Stimulated activated CD4-positive, alpha-beta T cell treated with anti-CD3 and anti-CD28 coated beads, Interleukin-12 subunit alpha, Interleukin-12 subunit beta, amount 100 ng/mL, for 24 hours (primary cell): ENCODE measurements around the gene GAMT.

Experiments used
- DNase-seq, 2 experiments: peaks; one replicate each; pipeline ENCODE4 v3.0.0-alpha.2; 2020; ENCODE audit warnings: low read depth in 2 of 2

Gene GAMT

DNA sequence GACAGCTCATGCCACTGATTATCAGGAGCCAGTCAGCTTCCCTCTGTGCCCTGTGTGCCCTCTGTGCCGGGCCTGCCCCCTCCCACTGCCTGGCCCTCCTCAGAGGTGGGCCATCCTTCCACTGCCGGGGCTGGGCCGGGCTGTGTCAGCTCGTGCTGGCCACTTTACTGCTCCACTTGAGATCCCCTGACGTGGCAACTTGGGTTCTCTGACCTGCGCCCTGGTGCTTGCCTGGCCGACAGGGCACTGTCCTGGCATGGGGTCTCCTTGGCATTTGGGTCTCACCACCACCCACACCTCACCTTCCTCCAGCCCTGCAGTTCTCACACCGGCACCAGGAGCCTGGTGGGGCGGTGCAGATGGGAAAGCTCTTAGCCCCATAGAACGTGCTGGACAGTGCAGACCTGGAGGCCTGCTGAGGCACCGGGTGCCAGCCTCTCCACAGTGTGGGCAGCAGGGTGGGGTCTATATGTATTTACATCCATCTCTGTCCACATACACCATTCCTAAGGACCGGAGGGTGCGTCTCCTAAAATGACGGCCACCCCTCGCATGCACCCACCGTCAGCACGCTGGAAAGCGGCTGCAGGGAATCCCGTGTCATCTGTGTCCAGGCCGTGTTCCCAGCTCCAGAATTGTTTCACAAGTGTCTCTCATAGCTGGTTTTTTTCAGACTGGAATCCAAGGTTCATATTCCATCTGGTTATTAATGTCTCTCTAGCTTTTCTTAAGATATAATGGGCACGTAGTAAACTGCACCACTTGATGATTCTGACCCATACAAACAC, 17.8 kb upstream of the GAMT start:
- DNase-seq, result no peak

DNA sequence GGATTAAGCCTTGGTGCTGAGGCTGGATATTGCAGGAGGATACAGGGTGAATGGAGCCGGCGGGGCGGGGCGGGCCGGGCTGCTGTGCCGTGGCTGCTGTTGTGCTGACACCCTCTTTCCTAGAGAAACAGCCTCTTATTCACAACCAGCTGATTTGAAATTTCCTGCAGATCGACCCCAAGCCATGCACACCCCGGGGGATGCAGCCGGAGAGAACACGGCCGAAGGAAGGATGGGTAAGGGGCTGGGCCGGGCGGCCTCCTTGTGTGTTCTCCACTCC, 17.1 kb upstream of the GAMT start:
- no peak for DNase-seq

- no peak for DNase-seq
Measured at GRCh38 chr19:1417681-1418495, 16.5 kb upstream of the GAMT start.

- no peak for DNase-seq
Measured at GRCh38 chr19:1417145-1417544, 15.8 kb upstream of the GAMT start.

DNA sequence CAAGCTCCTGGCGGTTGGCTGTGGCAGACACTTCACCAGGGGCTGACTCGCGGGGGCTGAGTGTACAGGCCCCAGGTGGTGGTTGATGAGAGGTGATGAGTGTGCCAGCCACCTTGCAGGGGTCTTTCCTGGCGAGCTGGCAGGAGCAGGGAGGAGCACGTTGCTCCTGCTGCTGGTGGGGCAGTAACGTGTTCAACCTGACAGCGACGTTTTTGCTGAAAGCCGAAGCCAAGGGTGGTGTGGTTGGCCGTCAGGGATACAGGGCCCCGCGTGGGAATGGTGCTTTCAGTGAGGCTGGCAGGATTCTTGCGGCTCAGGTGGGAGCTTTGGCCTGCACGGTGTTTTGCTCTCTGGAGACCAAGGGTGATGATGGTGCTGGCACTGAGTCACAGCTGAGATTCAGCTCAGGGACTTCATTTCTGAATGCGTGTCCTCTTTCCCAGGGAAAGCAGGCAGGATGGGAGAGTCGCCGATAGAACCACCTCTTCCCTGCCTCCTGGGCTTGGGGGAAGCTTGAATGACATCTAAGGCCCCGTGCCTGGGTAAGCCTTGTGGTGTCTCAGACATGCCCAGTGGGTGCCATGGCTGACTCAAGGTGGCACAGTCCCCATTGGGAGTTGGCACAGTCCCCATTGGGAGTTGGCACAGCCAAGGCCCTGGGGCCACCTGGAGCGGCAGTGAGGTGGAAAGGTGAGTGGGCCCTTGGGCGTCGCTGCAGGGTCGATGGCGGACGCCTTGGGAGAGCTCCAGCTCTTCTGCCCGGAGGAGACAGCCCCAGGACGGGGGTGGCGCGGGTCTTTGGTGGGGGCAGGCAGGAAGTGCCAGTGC, 14.9 kb upstream of the GAMT start:
- no peak for DNase-seq

GRCh38 chr19:1412995-1413800, 11.9 kb upstream of the GAMT start:
- no peak for DNase-seq

DNA sequence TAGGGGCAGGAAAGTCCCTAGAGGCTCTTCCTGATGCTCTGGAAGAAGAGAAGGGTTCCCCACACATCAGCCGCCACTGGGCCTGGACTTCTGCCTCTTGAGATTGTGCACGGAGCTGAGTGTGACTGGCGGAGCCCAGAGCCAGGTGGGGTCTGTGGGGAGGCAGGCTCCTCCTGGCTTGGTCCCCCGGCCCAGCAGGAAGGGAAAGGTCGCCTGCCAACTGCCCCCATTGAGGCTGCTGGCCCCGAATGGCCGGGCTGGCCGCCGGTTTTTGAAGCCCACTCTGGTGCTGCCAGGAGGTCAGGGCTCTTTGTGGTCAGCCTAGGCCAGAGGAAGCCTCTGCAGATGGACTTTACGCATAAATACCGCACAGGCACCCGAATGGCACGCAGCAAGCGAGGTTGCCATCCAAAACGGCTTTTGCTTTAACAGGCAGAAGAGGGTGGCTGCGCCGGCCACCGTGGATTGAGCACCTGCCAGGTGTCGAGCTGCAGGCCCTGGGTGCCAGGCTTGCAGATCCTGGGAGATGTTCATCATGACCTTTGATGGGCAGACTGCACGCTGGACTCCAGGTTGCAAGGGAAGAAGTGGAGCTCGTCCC, 11.1 kb upstream of the GAMT start:
- DNase-seq, result no peak

DNA sequence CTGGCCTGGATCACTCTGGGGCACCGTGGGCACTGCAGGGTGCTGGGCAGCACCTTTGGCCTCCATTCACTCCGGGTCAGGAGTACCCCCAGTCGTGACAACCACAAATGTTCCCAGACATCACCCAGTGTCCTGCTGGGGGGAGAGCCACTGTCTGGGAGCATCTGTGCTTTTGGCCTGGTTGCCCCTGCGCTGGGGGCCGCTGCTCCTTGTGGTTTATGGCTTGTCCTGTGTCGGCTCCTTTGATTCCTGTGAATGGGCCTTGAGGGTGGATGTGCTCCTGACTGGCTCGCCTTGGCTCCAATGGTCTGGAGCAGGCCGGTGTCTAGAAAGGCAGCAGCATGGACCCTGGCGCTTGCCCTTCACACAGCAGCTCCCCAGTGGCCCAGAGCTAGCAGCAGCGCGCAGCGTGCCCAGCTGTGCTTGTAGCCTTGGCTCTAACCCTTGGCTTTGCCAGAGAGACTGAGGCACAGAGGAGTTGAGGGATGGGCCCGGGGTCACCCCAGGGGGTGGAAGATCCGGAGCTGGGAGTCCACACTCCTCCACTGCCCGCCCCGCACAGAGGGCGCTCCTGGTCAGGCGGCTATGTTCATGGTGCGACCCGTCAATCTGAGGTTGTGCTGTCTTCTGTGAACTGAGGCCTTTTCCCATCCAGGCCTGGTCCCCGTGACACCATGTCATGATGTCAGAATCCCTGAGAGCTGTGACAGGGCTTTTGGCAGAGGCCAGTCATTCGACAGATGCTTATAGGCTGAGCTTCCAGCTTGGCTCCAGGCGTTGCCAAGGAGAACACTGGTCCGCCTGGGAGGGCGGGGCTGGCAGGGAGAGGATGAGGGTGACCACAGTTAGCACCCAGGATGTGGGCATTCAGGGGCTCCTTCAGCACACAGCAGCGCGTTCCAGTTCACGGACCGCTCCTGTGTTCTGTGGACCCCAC, 10.2 kb upstream of the GAMT start:
- DNase-seq, result no peak

DNA sequence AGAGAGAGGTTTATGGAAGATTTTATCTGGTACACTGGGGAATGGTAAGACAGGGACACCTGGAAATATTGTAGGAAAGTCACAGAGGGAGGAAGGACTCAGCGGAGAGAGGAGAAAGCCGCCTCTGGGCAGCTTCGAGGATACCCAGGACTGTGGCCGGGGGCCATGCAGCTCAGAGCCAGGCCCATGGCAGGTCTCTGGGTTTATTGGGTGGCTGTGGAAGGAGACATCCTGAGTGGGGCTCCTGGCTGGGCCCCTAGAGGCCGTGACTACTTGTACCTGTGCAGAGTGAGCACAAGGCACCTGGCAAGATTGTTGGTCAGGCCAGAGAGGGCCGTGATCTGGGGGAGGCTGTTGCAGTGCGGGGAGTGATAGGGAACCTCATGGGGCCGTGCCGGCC, 9.4 kb upstream of the GAMT start:
- DNase-seq, result no peak

DNA sequence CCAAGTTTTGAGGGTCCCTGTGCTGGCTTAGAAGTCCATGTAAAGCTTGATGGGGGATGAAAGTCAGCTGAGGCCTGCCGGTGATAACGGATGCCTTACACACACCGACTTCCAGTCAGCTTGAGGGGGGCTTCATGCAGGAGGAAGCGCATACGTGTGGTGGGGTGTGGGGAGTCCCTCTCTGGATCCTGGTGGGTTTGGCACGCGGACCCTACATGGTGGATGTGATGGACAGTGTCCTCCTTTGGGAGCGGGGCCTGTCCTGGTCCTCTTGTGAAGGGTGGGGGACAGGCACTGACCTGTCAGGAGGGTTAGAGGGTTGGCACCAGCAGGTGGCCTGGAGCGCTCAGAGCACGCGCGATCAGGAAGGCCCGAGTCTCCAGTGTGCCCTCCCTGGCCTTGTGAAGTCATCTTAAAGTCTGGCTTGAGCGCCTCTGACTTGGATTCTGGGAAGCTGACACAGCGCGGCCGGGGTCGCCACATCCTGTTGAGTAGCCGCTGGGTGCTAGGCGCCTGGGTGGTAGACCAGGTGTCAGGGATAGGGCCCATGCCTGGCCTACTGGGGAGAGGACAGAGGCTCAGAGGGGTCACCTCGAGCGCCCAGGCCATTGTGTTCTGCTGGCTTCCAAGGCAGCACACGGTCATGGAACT, 8.9 kb upstream of the GAMT start:
- DNase-seq, result no peak

DNA sequence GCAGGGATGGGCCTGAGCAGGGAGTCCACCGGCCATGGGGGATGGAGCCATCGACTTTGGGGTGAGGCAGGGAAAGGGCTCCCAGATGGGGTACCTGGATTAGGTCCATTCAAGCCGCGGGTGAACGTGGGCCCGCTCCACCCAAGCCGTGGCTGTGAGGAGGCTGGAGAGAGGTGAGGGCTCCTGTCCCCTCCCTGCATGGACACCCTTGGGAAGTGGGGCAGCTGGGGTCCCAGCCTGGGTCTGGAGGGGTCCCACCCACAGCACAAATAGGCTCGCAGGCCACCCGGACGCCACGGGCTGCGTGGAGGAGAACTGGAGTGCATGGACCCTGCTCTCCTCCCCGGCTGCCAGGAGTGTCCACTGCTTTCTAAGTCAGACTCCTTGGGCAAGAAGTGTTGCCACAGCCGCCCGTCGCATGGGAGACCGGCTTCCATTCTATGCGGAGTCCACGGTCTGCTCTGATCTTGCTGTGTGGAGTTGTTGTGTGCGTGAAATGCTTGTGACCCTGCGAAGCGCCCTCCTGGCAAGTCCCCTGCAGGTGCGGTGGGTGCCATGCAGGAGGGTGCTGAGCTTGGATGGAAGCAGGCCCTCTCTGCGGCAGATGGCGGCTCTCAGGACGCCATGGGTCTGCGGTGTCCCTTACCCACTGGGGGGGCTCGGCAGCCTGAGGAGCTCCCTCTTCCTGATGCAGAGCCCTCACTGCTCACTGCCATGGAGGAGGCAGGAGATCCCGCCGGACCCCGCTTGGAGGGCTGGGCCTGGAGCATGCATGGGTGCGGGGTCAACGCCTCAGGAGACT, 8.1 kb upstream of the GAMT start:
- DNase-seq, result no peak

- peak; percentile 29 to 36 for DNase-seq
Measured at GRCh38 chr19:1408300-1409203, 7.2 kb upstream of the GAMT start.

DNA sequence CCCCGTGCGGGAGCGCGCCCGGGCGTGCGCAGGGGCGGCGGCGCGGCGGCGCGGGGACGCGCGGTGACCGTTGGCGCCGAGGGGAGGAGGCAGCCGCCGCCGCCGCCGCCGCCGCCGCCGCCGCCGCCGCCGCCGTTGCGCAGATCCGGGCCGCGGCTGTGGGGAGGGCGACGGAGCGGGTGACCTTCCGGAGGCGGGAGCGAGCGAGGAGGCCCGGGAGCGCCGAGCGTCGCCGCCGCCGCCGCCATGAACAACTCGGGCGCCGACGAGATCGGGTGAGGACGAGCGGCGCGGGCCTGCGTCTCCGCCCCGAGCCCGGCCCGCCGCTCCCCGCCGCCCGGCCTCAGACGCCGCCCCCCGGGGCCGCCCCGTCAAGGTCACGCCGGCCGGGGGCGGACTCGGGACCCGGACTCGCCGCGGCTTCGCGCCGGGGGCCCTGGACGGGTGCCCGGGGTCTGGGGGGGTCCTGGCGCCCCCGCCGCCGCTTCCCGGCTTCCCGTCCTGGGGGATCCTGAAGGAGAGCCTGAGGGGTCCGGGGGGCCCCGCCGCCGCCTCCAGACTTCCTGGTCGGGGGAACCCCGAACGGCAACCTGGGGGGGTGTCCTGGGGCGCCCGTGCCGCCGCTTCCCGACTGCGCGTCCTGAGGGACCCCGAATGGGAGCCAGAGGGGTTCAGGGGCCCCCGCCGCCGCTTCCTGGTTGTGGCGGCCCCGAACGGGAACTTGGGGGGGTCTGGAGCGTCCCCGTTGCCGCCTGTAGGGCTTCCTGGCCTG, 6.4 kb upstream of the GAMT start, which contains the start of gene DAZAP1:
Gene DAZAP1, plus strand, starts transcription at position 59 of the 772 bp plus-strand sequence. Its CDS starts 188 bp downstream, at position 247.
- peak in 1 of 2 experiments; percentile 14 for DNase-seq

GRCh38 chr19:1406774-1407527, 5.6 kb upstream of the GAMT start:
- DNase-seq, result peak; percentile 98 to 99

- no peak for DNase-seq
Measured at GRCh38 chr19:1402411-1403070, 1.2 kb upstream of the GAMT start.

GRCh38 chr19:1401889-1402217, 511 bp upstream of the GAMT start:
- DNase-seq, result no peak
